Keratinocyte (primary cell): ENCODE measurements around the gene TMEM132D.

Experiments
- CTCF ChIP-seq, 3 experiments: IDR thresholded peaks in 1 of 3; conservative IDR thresholded peaks in 1 of 3; optimal IDR thresholded peaks in 1 of 3; 2 replicates in 2 of 3; 3 replicates in 1 of 3; pipeline versions ENCODE3 to v1.5.1; 2011; ENCODE audit warnings: low read length in 3 of 3, mild to moderate bottlenecking in 3 of 3, moderate library complexity in 2 of 3, control low read depth in 1 of 3, inconsistent platforms in 1 of 3; ENCODE audit not compliant: insufficient read depth in 2 of 3; ENCODE audit errors: extremely low read depth in 1 of 3
- EZH2 ChIP-seq: IDR thresholded peaks from one replicate; pipeline ENCODE4 v1.6.1; 2012; ENCODE audit warnings: inconsistent platforms, mild to moderate bottlenecking, low read length, moderate library complexity

GRCh38 chr12:129025055-129025454, 878.8 kb downstream of the TMEM132D start:
- TF ChIP-seq CTCF (optimal IDR thresholded peaks at IDR 0.05 in 1 of 3, IDR thresholded peaks at IDR 0.05 in 1 of 3, conservative IDR thresholded peaks at IDR 0.05 in 1 of 3; ENCODE audit: extremely low read depth in 1 of 3, insufficient read depth in 2 of 3, low read length in 3 of 3): no peak
- no peak for TF ChIP-seq EZH2
